Stimulated activated CD4-positive, alpha-beta T cell treated with anti-CD3 and anti-CD28 coated beads, Interleukin-15, amount 100 ng/mL, for 24 hours (primary cell): ENCODE measurements around the gene ICAM5.
A peak's percentile ranks its signal among the peaks of the same experiment; 100 is the strongest.
"Not testable (repeated sequence)": the region's sequence is repeated elsewhere in the genome, so short reads cannot be mapped to it uniquely, and the experiment has no call there.

ENCODE experiments used
- DNase-seq: peaks from one replicate; pipeline ENCODE4 v3.0.0-alpha.2; 2020

The ICAM5 gene

GRCh38 chr19:10289836-10290356 is at the start of gene ICAM5:
Gene ICAM5, plus strand, starts transcription at chr19:10289952. Its CDS starts 92 bp downstream, at chr19:10290044.
- peak; percentile 61 for DNase-seq

- DNase-seq = not testable (repeated sequence)
Measured at GRCh38 chr19:10241826-10242449, 47.8 kb upstream of the ICAM5 start.

GRCh38 chr19:10243606-10244005 is 46.1 kb upstream of the ICAM5 start:
- no peak for DNase-seq

- DNase-seq = no peak
Measured at GRCh38 chr19:10245189-10245939, 44.4 kb upstream of the ICAM5 start.

- no peak for DNase-seq
Measured at GRCh38 chr19:10246511-10246910, 43.2 kb upstream of the ICAM5 start.

GRCh38 chr19:10251792-10252694 is 37.7 kb upstream of the ICAM5 start, which contains the start of gene MRPL4:
Gene MRPL4, plus strand, starts transcription at chr19:10252214. Its CDS starts 40 bp downstream, at chr19:10252254.
- peak; percentile 98 for DNase-seq

- DNase-seq = no peak
Measured at GRCh38 chr19:10252707-10253106, 37.0 kb upstream of the ICAM5 start.

GRCh38 chr19:10254244-10254643 is 35.5 kb upstream of the ICAM5 start:
- DNase-seq = no peak

- no peak for DNase-seq
Measured at GRCh38 chr19:10255358-10255757, 34.4 kb upstream of the ICAM5 start.

GRCh38 chr19:10256551-10256950 is 33.2 kb upstream of the ICAM5 start:
- no peak for DNase-seq

GRCh38 chr19:10256970-10257615 is 32.7 kb upstream of the ICAM5 start:
- DNase-seq = no peak

GRCh38 chr19:10258080-10258710 is 31.6 kb upstream of the ICAM5 start:
- DNase-seq = no peak

- peak; percentile 97 for DNase-seq
Measured at GRCh38 chr19:10259162-10259905, 30.4 kb upstream of the ICAM5 start.

GRCh38 chr19:10260141-10260584 is 29.6 kb upstream of the ICAM5 start:
- DNase-seq = peak; percentile 80

- DNase-seq = no peak
Measured at GRCh38 chr19:10262771-10263170, 27.0 kb upstream of the ICAM5 start.

- no peak for DNase-seq
Measured at GRCh38 chr19:10266706-10267105, 23.0 kb upstream of the ICAM5 start.

- no peak for DNase-seq
Measured at GRCh38 chr19:10268071-10268470, 21.7 kb upstream of the ICAM5 start.

- DNase-seq = peak; percentile 92
Measured at GRCh38 chr19:10269333-10270179, 20.2 kb upstream of the ICAM5 start.

- DNase-seq = peak; percentile 88
Measured at GRCh38 chr19:10270180-10270615, 19.6 kb upstream of the ICAM5 start.
